MG63 (cell line): ENCODE measurements around the gene MPIG6B. TPM values are rescaled to one million over a fixed set of nuclear protein-coding genes. Genes with fewer than 3 reads are reported as not detected.

Source experiments
- DNase-seq: peaks from one replicate; pipeline ENCODE4 v3.0.0-alpha.2; 2020
- H3K27me3 ChIP-seq: fragments of 250-450 bp; sonication (Bioruptor Pico); 2 replicates; pipeline ENCODE4 v1.5.1; 2020; ENCODE audit warnings: mild to moderate bottlenecking, moderate library complexity
- H3K36me3 ChIP-seq: fragments of 250-450 bp; sonication (Bioruptor Pico); 2 replicates; pipeline ENCODE4 v1.5.1; 2020; ENCODE audit warnings: mild to moderate bottlenecking, moderate library complexity
- H3K4me3 ChIP-seq: fragments of 250-450 bp; sonication (Bioruptor Pico); 2 replicates; pipeline ENCODE4 v1.5.1; 2020; ENCODE audit warnings: mild to moderate bottlenecking, moderate library complexity
- H3K9me3 ChIP-seq: fragments of 250-450 bp; sonication (Bioruptor Pico); 2 replicates; pipeline ENCODE4 v1.5.1; 2020; ENCODE audit warnings: mild to moderate bottlenecking, moderate library complexity
- total RNA-seq: library from RNA; depleted of rRNA; stranded (reverse); fragments of >200 nt; shearing (Covaris generic); gene quantifications from 2 replicates; pipeline ENCODE4 v1.2.3, GENCODE V29; 2014; ENCODE audit warnings: low replicate concordance

The MPIG6B gene
- total RNA-seq, 1 experiment from 2014 or later, result not detected

GRCh38 chr6:31740397-31741223, 17.4 kb downstream of the MPIG6B start:
- Histone ChIP-seq H3K27me3 (no peaks in the 10 kb centered on the region), H3K9me3 (no peaks in the 10 kb centered on the region), H3K36me3 (peaks cover 23% of the 10 kb centered on the region), H3K4me3 (peak overlapping the region; percentile 69)
- DNase-seq, result no peak

- Histone ChIP-seq H3K9me3 (no peaks in the 10 kb centered on the region), H3K36me3 (peaks cover 28% of the 10 kb centered on the region), H3K27me3 (no peaks in the 10 kb centered on the region), H3K4me3 (no peak overlapping the region)
- no peak for DNase-seq
Observed at GRCh38 chr6:31741815-31742214, 18.6 kb downstream of the MPIG6B start.

GRCh38 chr6:31742894-31743293, 19.7 kb downstream of the MPIG6B start:
- H3K4me3 ChIP-seq, result no peak overlapping the region
- H3K9me3 ChIP-seq, result no peaks in the 10 kb centered on the region
- H3K36me3 ChIP-seq, result peaks cover 29% of the 10 kb centered on the region
- no peaks in the 10 kb centered on the region for H3K27me3 ChIP-seq
- no peak for DNase-seq

DNA sequence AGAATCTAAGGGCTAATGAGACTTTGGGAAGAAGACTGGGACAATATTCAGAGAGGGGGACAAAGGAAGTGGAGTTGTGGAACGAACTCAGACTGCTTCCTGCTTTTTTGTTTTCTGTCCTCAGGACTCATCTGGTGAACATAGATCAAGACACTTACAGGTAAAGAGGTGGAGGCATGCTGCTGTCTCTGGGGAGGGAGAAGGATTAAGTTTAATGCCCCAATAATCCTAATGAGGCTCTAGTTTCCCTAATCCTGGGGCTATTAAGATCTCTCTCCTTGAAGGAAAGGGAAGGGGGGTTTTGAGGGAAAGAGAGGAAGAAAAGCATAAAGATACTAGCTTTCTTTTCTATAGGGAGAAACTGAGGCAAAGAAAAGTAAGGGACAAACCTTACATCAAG, 21.2 kb downstream of the MPIG6B start:
- Histone ChIP-seq H3K27me3 (no peaks in the 10 kb centered on the region), H3K36me3 (peaks cover 31% of the 10 kb centered on the region)
- DNase-seq, result no peak

GRCh38 chr6:31749301-31750036, 26.3 kb downstream of the MPIG6B start:
- Histone ChIP-seq H3K4me3 (no peak overlapping the region), H3K36me3 (peaks cover 8% of the 10 kb centered on the region; the same call in 1 of the 2 replicates), H3K9me3 (no peaks in the 10 kb centered on the region), H3K27me3 (no peaks in the 10 kb centered on the region)
- no peak for DNase-seq

More for the DNA sequence above, 21.2 kb downstream of the MPIG6B start:
- no peak overlapping the region for H3K4me3 ChIP-seq
- no peaks in the 10 kb centered on the region for H3K9me3 ChIP-seq

GRCh38 chr6:31750411-31751022, 27.3 kb downstream of the MPIG6B start:
- H3K4me3 ChIP-seq, result no peak overlapping the region
- DNase-seq, result no peak
- peaks cover 8% of the 10 kb centered on the region; the same call in 1 of the 2 replicates for H3K36me3 ChIP-seq
- no peaks in the 10 kb centered on the region for H3K27me3 ChIP-seq
- no peaks in the 10 kb centered on the region for H3K9me3 ChIP-seq

DNA sequence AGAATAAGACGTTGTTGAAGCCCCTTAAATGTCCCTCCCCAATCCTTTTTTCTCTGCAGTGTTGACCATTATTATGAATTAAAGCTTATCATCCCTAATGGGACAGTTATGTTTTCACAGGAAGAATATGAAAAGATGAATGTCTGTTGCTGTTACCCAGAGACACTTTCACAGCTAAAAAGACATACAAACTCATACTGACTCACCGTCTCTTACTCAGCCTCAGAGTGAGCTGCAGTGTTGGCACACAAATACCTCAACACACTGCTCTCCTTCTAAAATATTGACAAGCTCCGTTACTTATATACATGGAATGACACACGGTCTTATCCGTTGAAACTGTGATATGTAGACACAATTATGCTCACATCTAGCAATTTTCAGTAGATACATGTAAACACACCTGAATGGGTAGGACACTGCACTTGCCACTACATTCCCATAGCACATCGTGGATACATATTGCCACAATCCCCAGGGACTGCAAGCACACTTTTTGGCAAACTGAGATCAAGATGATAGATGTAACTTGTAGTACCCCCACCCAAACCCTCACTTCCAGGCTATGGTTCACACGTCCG, 29.7 kb downstream of the MPIG6B start:
- DNase-seq, result peak; percentile 51
- no peaks in the 10 kb centered on the region for H3K27me3 ChIP-seq
- no peaks in the 10 kb centered on the region for H3K9me3 ChIP-seq
- H3K36me3 ChIP-seq, result peaks cover 2% of the 10 kb centered on the region; the same call in 1 of the 2 replicates
- H3K4me3 ChIP-seq, result no peak overlapping the region

DNA sequence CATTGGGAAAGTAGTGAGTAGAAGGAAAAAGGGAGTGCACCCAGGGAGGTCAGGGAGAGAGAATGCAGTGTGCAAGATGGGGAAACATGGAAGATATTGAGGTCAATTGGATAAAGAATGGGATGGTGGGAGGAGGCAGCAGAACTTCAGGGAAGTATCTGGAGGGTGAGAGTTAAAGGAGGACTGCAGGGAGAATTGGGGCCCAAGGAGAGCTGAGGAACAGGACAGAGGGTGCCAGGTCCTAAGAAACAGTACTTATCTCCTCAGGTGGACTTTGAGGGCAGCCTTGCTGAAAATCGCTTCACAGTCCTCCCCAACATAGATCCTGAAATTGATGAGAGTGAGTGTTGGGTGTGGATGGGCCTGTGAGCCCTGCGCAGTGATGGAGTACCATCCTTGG, 35.1 kb downstream of the MPIG6B start:
- Histone ChIP-seq H3K9me3 (no peaks in the 10 kb centered on the region), H3K27me3 (no peaks in the 10 kb centered on the region), H3K4me3 (no peak overlapping the region), H3K36me3 (no peaks in the 10 kb centered on the region)
- no peak for DNase-seq

DNA sequence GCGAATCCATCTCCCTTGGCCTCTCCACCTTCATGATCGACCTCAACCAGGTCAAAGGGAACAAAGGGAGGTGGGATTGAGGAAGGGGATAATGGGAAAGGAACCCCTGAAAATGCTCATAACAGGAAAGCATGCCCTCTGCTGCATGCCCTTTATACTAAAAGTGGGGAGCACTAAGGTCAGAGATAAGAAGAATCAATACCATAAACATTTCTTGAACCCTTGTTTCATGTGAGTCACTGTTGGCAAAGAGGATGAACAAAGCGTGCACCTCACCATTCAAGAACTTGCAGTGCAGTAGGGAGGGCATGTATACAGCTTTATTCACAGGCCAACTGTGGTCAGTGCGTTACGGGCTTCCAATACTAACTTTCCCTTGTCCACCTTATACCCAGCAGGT, 37.6 kb downstream of the MPIG6B start:
- no peak for DNase-seq
- Histone ChIP-seq H3K27me3 (no peaks in the 10 kb centered on the region), H3K36me3 (no peaks in the 10 kb centered on the region), H3K9me3 (no peaks in the 10 kb centered on the region), H3K4me3 (no peak overlapping the region)

GRCh38 chr6:31761343-31761742, 38.2 kb downstream of the MPIG6B start:
- Histone ChIP-seq H3K9me3 (no peaks in the 10 kb centered on the region), H3K36me3 (no peaks in the 10 kb centered on the region), H3K27me3 (no peaks in the 10 kb centered on the region), H3K4me3 (no peak overlapping the region)
- DNase-seq, result no peak

DNA sequence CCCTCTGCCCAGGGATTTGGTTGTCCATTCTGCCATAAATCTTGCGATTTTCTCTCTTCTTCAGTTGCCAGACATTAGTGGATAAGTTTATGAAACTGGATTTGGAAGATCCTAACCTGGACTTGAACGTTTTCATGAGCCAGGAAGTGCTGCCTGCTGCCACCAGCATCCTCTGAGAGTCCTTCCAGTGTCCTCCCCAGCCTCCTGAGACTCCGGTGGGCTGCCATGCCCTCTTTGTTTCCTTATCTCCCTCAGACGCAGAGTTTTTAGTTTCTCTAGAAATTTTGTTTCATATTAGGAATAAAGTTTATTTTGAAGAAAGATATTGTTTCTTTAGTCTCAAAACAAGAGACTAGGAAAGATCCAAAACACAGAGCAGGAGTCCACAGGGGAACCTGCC, 39.2 kb downstream of the MPIG6B start, which contains the start of gene SAPCD1:
TSS of gene SAPCD1 (plus strand) at position 301 of the 400 bp plus-strand sequence. CDS start 399 bp downstream, outside the sequence.
- H3K27me3 ChIP-seq, result no peaks in the 10 kb centered on the region
- no peaks in the 10 kb centered on the region for H3K36me3 ChIP-seq
- H3K9me3 ChIP-seq, result no peaks in the 10 kb centered on the region
- no peak for DNase-seq
- no peak within 1 kb of the TSS for H3K4me3 ChIP-seq

GRCh38 chr6:31762878-31763618, 39.9 kb downstream of the MPIG6B start:
- no peak for DNase-seq
- Histone ChIP-seq H3K27me3 (no peaks in the 10 kb centered on the region), H3K36me3 (no peaks in the 10 kb centered on the region), H3K4me3 (no peak overlapping the region), H3K9me3 (no peaks in the 10 kb centered on the region)

GRCh38 chr6:31763619-31763940, 40.4 kb downstream of the MPIG6B start:
- Histone ChIP-seq H3K4me3 (no peak overlapping the region), H3K36me3 (no peaks in the 10 kb centered on the region), H3K9me3 (no peaks in the 10 kb centered on the region), H3K27me3 (no peaks in the 10 kb centered on the region)
- DNase-seq, result peak; percentile 19

DNA sequence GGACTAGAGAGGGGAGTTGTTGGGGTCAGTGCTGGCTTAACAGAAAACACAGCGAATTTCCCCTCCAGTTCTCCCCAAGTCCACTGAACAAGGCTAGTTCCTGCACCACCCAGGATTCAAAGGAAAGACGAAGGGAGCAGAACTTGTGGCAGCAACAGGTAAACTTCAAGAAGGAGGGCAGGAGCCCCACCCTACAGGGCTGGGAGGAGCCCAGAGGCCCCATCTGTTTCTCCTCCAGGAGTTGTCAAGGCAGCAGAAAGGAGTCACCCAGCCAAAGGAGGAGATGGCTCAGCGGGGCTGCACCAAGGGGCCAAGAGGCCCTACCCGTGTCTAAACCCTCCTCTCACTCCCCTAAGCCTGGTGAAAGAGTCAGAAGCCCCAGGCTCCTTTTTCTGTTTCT, 41.0 kb downstream of the MPIG6B start:
- no peaks in the 10 kb centered on the region for H3K9me3 ChIP-seq

DNA sequence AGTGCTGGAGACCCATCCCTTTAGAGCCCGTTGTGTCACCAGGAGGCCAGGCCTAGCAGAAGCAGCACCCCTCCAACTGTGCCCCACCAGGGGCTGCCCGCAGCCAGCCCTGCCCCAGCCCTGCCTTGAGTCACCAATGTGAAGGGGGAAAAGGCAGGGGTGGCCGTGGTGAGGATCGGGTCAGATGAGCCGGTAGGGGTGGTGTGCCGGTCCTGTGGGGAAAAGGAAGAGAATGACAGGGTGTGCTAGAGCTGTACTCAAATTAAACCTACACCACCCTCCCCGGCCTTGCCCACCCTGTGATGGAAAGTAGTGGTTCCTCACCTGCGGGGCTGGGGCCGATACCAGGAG, 42.4 kb downstream of the MPIG6B start:
- Histone ChIP-seq H3K36me3 (no peaks in the 10 kb centered on the region), H3K9me3 (no peaks in the 10 kb centered on the region), H3K27me3 (no peaks in the 10 kb centered on the region), H3K4me3 (no peak overlapping the region)
- no peak for DNase-seq

More for the DNA sequence above, 41.0 kb downstream of the MPIG6B start:
- no peaks in the 10 kb centered on the region for H3K36me3 ChIP-seq
- no peaks in the 10 kb centered on the region for H3K27me3 ChIP-seq
- H3K4me3 ChIP-seq, result no peak overlapping the region
- no peak for DNase-seq

DNA sequence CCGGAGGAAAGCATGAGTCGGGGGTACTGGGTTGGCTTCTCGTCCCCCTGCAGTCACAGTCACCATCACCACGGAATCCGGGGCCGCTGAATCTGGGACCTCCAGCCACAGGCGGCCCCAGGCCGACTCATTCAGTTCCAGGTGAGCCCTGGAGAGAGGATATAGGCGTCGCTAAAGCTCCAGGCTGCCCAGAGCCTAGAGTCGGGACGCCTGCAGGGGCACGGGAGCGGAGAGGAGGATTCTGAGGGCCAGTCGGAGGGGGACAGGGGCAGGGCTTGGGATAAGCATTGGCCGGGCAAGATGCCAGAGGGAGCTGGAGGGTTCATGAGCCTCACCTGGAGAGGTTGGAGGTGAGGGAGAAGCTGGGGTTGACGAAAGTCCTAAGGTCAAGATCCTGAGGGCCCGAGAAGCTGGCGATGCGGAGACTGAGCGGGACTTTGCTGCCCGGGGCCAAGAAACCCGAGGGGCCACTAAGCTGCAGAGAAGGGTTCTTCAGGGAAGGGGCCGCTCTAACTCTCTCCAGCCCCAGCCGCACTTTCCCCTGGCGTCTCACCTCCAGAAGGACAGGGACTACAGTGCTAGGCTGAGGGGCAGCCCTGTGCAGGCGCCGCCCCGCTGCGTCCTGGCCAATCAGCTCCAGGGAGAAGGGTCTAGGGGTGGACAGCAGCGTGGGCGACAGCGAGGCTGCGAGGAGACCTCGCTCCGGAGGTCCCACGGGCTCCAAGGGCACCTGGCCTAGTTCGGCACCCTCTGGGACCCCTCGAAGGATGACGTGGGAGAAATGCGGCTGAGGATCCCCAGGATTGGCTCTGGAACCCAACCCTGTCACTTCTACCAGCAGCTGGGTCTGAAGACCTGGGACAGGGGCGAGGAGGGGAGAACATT, 43.0 kb downstream of the MPIG6B start:
- H3K9me3 ChIP-seq, result no peaks in the 10 kb centered on the region
- H3K4me3 ChIP-seq, result no peak overlapping the region
- no peak for DNase-seq
- no peaks in the 10 kb centered on the region for H3K27me3 ChIP-seq
- no peaks in the 10 kb centered on the region for H3K36me3 ChIP-seq
